Body of pancreas (tissue), 4 donors: ENCODE data around the gene FAM240A. TPM values are rescaled to one million over a fixed set of nuclear protein-coding genes. Genes with fewer than 3 reads are reported as not detected.

Source experiments
- ATAC-seq: fragments of 150-250 bp; one replicate; pipeline ENCODE4 v1.9.1; 2016
- DNase-seq, 4 donors: peaks; one replicate each; pipeline ENCODE4 v3.0.0-alpha.2; 2019
- H3K27ac ChIP-seq, 4 donors: fragments of 200-600 bp; sonication (generic); 1 replicate in 3 of 4; 2 replicates in 1 of 4; pipeline versions ENCODE4 v1.5.1 to v1.6.1; 2016 to 2019; ENCODE audit warnings: mild to moderate bottlenecking in 1 of 4, mixed read lengths in 1 of 4, moderate library complexity in 1 of 4
- H3K27me3 ChIP-seq, 2 donors: fragments of 200-600 bp; sonication (generic); one replicate each; pipeline ENCODE4 v1.6.0; 2016; ENCODE audit warnings: mild to moderate bottlenecking in 1 of 2
- H3K36me3 ChIP-seq, 2 donors: fragments of 200-600 bp; sonication (generic); replicated peaks in 1 of 2; 2 replicates each; pipeline ENCODE4 v1.5.1; 2016; ENCODE audit warnings: low read depth in 2 of 2; ENCODE audit not compliant: insufficient read depth in 1 of 2
- H3K4me1 ChIP-seq: fragments of 200-600 bp; sonication (generic); one replicate; pipeline ENCODE4 v1.6.0; 2016
- H3K4me3 ChIP-seq, 2 donors: fragments of 200-600 bp; sonication (generic); 1 replicate in 1 of 2; 2 replicates in 1 of 2; pipeline ENCODE4 v1.5.1; 2016 to 2019
- H3K9me3 ChIP-seq, 3 donors: fragments of 200-600 bp; sonication (generic); 1 replicate in 2 of 3; 2 replicates in 1 of 3; pipeline ENCODE4 v1.5.1; 2016
- POLR2A ChIP-seq, 3 donors: fragments of 450-650 bp; IDR thresholded peaks; one replicate each; pipeline ENCODE4 v1.6.1; 2016; ENCODE audit warnings: antibody characterized with exemption in 3 of 3, mild to moderate bottlenecking in 2 of 3
- WGBS, 2 donors: methylation state at CpG; one replicate each; pipeline ENCODE4 v1.1.5; 2017; 5-methylcytosine and 5-hydroxymethylcytosine counted together
- intact Hi-C: fragments of 100-400 bp; cut with DNase I; formaldehyde crosslinking; loops from one replicate; pipeline ENCODE4 v1.15.1; 2023
- total RNA-seq, 2 donors: library from RNA; depleted of rRNA; stranded (reverse); fragments of >200 nt; gene quantifications; one replicate each; pipeline ENCODE4 v1.1.0, GENCODE V29; 2016
- TF ChIP-seq, protein P1 (sequence below), 7 experiments: fragments of 450-650 bp in 4 of 7; fragments of 200-600 bp in 3 of 7; sonication (generic) in 3 of 7; IDR thresholded peaks; one replicate each; pipeline ENCODE4 v1.5.1; 2016 to 2019; ENCODE audit warnings: antibody characterized with exemption in 7 of 7

FAM240A gene
- total RNA-seq, 2 donors from 2014 or later: not detected

DNA sequence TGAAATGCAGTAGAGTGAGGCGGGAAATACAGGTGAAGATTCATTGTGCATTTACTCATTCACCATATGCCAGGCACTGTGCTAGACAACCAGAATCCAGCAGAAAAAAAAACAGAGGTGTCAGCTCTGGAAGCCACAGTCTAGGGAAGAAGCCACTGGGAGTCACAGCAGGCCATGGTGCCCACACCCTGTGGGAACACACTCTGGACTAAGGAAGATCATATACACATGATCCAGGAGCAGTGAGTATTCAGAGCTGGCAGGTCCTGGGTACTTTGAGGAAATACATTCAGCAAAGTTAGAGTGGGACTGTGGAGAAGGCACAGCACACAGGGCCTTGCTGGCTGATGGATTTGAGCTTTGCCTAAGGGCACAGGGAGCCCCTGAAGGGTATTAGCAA is 14.8 kb downstream of the FAM240A start:
- H3K27ac ChIP-seq: no peak overlapping the region
- intact Hi-C loops: no loop called here
- H3K4me1 ChIP-seq: peaks cover 8% of the 10 kb centered on the region
- no peaks in the 10 kb centered on the region for H3K36me3 ChIP-seq
- H3K4me3 ChIP-seq: no peak overlapping the region
- TF ChIP-seq, protein P1, sequence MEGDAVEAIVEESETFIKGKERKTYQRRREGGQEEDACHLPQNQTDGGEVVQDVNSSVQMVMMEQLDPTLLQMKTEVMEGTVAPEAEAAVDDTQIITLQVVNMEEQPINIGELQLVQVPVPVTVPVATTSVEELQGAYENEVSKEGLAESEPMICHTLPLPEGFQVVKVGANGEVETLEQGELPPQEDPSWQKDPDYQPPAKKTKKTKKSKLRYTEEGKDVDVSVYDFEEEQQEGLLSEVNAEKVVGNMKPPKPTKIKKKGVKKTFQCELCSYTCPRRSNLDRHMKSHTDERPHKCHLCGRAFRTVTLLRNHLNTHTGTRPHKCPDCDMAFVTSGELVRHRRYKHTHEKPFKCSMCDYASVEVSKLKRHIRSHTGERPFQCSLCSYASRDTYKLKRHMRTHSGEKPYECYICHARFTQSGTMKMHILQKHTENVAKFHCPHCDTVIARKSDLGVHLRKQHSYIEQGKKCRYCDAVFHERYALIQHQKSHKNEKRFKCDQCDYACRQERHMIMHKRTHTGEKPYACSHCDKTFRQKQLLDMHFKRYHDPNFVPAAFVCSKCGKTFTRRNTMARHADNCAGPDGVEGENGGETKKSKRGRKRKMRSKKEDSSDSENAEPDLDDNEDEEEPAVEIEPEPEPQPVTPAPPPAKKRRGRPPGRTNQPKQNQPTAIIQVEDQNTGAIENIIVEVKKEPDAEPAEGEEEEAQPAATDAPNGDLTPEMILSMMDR (IDR thresholded peaks at IDR 0.05): no peak
- TF ChIP-seq POLR2A (IDR thresholded peaks at IDR 0.05): no peak
- H3K9me3 ChIP-seq: no peaks in the 10 kb centered on the region
- DNase-seq: no peak
- H3K27me3 ChIP-seq: no peaks in the 10 kb centered on the region
- 92 to 94% methylated on average over 1 of the region's 1 CpG for WGBS, 2 donors
- ATAC-seq: no peak

DNA sequence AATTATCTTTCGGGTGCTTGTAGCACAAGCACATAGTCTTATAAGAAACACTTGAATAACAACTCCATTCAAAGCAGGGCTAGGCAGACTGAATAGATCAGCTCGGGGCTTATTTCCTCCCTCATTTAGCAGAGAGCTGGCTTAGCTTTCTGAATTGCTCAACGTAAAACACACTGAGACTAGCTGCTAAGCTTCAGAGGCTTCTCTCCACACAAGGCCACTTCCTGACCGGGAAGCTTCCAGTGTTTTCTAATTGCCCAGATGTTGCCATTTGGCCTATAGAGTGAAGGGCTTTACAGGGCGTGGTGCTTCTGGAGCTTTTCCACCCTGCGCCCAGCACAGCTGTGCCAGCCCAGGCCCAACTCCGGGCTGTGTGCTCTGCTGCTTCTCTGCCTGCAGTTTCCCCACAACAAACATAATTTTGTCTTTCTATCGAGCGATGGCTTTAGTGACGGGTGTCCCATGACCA is 16.6 kb downstream of the FAM240A start:
- Histone ChIP-seq H3K4me1 (peaks cover 8% of the 10 kb centered on the region), H3K9me3 (no peaks in the 10 kb centered on the region), H3K27ac (peak overlapping the region in 1 of 4 donors; percentile 49), H3K4me3 (no peak overlapping the region), H3K36me3 (no peaks in the 10 kb centered on the region), H3K27me3 (no peaks in the 10 kb centered on the region)
- no peak for TF ChIP-seq POLR2A (IDR thresholded peaks at IDR 0.05)
- TF ChIP-seq, protein P1 (IDR thresholded peaks at IDR 0.05): no peak
- WGBS, 2 donors: 90 to 93% methylated on average over 10 of the region's 10 CpGs
- ATAC-seq (no peak), DNase-seq (no peak)
- intact Hi-C loops: no loop called here

DNA sequence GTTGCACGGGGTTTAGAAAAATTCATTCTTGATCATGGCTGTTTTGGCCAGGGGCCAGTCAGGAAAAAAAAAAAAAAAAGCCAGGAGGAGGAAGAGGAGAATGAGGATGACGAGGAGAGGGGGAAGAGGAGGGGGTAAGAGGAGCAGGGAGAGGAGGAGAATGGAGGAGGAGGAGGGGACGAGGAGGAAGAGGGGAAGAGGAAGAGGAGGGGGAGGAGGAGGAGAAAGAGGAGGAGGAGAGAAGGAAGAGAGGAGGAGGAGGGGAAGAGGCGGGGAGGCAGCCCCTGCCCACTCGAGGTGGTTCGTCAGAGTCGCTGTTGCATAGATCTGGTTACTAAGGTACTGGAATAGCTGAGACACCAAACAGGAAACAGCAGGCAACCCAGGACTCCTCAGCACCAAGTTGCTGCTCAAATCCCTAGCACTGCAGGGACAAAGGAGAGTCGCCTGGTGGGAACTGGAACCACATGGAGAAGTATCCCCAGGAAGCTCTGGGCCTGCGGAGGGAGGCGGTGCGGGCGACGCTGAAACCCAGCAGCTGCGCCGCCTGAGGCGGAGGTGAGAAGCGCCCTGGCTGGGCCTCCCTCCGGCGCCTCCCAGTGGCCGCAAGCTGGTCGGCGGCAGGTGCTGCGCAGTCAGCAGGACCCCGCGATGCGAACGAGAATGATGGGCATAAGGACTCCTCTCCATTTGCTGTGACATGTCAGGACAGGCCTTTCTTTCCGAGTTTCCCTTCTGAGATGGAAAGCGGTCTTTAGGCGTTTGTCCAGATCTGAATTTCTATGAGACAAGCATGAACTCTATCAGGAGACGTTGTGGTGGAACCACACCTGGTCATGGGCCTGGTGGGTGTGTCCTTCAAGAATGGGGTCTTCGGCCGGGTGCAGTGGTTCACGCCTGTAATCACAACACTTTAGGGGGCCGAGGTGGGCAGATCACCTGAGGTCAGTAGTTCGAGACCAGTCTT is 17.5 kb downstream of the FAM240A start:
- ATAC-seq (peak; percentile 96), DNase-seq (peak; percentile 83 to 87 (median 86))
- no peaks in the 10 kb centered on the region for H3K36me3 ChIP-seq
- H3K27me3 ChIP-seq: no peaks in the 10 kb centered on the region
- no peak overlapping the region for H3K4me3 ChIP-seq
- no peaks in the 10 kb centered on the region for H3K9me3 ChIP-seq
- H3K4me1 ChIP-seq: peaks cover 8% of the 10 kb centered on the region
- H3K27ac ChIP-seq: peak overlapping the region in 2 of 4 donors; percentile 32 to 49
- intact Hi-C loops: loop anchor here (5.0 kb wide), 1 partner anchor 138 kb away; no protein-coding TSS in a partner anchor
- TF ChIP-seq, protein P1 (IDR thresholded peaks at IDR 0.05): peak; percentile 95 to 99 (median 99)
- peak in 1 of 3 donors; percentile 26 for TF ChIP-seq POLR2A (IDR thresholded peaks at IDR 0.05)
- 18 to 23% methylated on average over 20 to 36 of the region's 36 CpGs for WGBS, 2 donors

DNA sequence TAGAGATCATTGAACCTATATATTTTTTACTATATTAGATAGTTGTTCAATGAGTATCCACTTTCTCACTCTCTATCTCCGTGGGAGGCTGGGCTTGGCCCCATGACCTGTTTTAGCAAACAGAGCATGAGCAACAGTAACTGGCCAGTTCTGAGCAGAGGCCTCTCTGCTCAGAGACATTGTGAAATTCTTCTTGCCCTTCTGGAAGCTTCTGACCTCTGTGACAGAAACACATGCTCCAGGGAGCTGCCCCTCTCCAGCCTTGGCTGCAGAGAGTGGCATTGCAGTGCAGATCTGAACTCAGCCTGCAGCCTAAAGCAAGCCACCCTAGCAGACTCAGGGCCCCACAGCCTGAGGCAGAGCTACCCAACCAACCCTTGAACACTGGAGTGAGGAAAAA is 20.5 kb downstream of the FAM240A start:
- Histone ChIP-seq H3K27me3 (no peaks in the 10 kb centered on the region), H3K36me3 (no peaks in the 10 kb centered on the region), H3K4me1 (peaks cover 8% of the 10 kb centered on the region), H3K4me3 (no peak overlapping the region), H3K27ac (no peak overlapping the region), H3K9me3 (no peaks in the 10 kb centered on the region)
- no peak for ATAC-seq
- intact Hi-C loops: loop anchor here (5.0 kb wide), 1 partner anchor 140 kb away; no protein-coding TSS in a partner anchor
- WGBS, 2 donors: 50 to 52% methylated on average over 1 of the region's 1 CpG
- no peak for TF ChIP-seq POLR2A (IDR thresholded peaks at IDR 0.05)
- TF ChIP-seq, protein P1 (IDR thresholded peaks at IDR 0.05): no peak
- DNase-seq: peak in 1 of 4 donors; percentile 6
